ENCODE data around the gene PTCRA.
A peak's percentile ranks its signal among the peaks of the same experiment; 100 is the strongest.
"Not testable (repeated sequence)": the region's sequence is repeated elsewhere in the genome, so short reads cannot be mapped to it uniquely, and the experiment has no call there.

PTCRA gene

GRCh38 chr6:42942444-42942843 lies 26.6 kb downstream of the PTCRA start:
- DNase-seq, result no peak

- DNase-seq, result no peak
Observed at GRCh38 chr6:42947950-42948349, 32.1 kb downstream of the PTCRA start.

DNA sequence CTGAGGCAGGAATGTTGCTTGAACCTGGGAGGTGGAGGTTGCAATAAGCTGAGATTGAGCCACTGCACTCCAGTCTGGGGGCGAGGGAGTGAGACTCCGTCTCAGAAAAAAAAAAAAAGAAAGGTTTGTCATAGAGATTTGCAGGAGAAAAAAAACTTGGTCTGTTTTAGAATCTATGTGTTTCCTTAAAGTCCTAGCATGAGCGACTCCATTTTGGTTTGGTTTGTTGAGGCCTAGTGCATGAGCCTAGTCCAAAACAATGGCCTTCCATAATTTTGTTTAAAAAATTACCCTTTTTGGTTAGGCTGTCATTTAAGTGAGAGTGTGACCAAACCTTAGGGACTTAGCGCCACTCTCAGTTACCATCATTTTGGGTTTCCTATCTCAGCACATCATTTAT lies 36.5 kb downstream of the PTCRA start:
- DNase-seq, result no peak

GRCh38 chr6:42954405-42954804 lies 38.6 kb downstream of the PTCRA start:
- DNase-seq, result not testable (repeated sequence)

- DNase-seq, result no peak
Observed at GRCh38 chr6:42958125-42958524, 42.3 kb downstream of the PTCRA start.

GRCh38 chr6:42959917-42960242 lies 44.0 kb downstream of the PTCRA start:
- no peak for DNase-seq

DNA sequence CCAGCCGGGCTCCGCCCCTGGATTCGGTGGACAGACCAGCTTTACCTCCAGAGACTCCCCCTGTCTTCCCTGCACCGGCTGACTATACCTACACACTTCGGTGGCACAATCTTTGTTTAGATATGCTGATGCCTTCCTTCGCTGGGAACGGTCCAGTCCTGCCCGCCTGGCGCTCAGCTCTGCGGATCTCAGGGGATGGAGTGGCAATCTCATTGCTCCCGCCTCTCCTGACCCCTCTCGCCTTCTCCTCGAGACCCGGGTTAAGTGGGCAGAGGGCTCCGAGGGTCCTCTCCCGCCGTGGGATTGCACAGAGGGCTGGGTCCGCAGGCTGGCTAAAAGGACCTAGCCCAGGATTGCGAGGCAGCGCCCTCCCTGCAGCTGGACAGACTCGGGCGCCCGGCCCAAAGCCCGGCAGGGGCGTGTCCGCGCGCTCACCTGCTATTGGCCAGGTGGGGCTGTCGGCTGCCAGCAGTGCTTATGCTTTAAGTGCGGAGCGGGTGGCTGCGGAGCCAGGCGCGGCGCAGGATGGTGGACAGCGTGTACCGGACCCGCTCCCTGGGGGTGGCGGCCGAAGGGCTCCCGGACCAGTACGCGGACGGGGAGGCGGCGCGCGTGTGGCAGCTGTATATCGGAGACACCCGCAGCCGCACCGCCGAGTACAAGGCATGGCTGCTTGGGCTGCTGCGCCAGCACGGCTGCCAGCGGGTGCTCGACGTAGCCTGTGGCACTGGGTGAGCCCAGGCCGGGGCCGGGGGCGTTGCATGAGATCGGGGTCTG lies 44.6 kb downstream of the PTCRA start, which contains the start of gene GNMT:
Gene GNMT (plus strand): TSS at position 512 of the 777 bp plus-strand sequence. CDS start 14 bp downstream, at position 526.
- peak; percentile 55 for DNase-seq

DNA sequence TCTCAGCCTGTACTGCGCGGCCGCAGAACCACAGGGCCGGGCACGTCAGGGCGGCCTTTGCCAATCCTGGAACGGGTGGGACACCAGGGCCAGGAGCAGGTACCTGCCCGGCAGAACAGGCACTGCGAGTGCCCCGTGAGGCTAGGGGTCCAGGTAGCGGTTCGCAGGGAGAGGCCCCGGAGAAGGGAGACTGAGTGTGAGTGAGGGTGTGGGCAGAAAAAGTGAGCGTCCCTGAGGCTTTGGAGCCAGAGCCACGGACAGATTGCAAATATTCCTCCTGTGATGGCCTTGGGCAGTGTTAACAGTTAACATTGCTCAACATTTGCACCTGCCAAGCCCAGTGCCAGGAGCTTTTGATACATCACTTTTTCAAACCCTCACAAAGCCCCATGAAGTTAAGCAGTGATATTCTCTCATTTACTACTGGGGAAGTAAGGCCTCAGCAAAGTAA lies 45.2 kb downstream of the PTCRA start:
- DNase-seq, result no peak

- no peak for DNase-seq
Observed at GRCh38 chr6:42962096-42962495, 46.2 kb downstream of the PTCRA start.

DNA sequence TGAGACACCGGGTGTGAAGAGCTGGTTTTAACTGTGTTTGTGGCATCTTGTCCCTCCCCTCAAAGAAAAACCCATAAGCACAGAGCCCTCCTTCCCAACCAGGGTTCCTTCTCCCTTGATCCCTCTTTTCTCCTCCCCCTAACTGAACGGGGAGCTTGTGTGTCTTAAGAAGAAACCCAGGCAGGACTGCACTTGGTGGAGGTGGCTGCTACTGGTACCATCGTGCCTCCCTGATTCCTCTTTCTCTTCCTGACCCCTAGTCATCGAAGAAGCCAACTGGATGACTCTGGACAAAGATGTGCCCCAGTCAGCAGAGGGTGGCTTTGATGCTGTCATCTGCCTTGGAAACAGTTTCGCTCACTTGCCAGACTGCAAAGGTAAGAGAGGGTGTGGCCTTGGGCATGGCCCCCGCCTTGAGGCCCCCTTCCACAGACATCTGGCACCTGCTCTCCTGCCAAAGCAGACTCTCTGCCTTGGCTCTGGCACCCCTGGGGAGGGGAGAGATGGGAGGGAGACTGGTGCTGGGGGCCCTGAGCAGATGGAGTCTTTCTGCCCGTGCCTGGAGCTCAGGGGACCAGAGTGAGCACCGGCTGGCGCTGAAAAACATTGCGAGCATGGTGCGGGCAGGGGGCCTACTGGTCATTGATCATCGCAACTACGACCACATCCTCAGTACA lies 46.8 kb downstream of the PTCRA start:
- no peak for DNase-seq

DNA sequence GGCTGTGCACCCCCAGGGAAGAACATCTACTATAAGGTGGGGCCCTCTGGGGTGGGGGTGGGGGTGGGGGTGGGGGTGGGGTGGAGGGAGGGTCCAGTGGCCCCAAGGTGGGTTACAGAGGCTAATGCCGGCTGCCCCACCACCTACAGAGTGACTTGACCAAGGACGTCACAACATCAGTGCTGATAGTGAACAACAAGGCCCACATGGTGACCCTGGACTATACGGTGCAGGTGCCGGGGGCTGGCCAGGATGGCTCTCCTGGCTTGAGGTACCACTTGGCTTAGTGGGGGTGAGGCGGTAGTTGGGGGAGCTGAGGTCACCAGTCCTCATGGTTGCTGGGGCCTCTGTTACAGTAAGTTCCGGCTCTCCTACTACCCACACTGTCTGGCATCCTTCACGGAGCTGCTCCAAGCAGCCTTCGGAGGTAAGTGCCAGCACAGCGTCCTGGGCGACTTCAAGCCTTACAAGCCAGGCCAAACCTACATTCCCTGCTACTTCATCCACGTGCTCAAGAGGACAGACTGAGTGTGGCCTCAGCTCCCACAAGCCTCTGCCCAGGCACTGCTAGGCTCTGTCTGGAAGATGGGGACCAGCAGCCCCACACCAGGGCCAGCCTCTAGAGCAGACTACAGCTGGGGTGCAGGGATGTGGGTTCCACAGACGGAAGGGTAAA lies 47.5 kb downstream of the PTCRA start:
- DNase-seq, result no peak

GRCh38 chr6:42963855-42964605 lies 48.2 kb downstream of the PTCRA start:
- no peak for DNase-seq

GRCh38 chr6:42966571-42966970 lies 50.7 kb downstream of the PTCRA start:
- DNase-seq, result no peak

DNA sequence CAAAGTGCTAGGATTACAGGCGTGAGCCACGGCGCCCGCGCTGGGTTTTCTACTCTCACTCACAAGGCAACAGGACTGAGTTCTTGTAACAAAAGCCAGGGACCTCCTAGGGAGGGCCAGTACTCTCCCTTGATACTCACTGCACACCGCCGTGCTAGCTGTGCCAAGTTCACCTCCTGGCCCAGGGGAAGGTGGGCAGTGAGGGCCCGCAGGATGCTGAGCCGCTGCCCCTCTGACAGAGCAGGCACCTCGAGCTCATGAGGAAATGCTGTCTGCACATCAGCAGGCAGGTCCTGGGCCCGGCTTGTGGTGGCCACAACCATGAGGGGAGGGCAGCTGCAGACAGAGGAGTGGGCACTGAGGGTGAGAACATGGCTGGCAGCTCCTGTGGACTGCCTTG lies 51.4 kb downstream of the PTCRA start:
- DNase-seq, result no peak

GRCh38 chr6:42968126-42968701 lies 52.4 kb downstream of the PTCRA start:
- DNase-seq, result no peak

DNA sequence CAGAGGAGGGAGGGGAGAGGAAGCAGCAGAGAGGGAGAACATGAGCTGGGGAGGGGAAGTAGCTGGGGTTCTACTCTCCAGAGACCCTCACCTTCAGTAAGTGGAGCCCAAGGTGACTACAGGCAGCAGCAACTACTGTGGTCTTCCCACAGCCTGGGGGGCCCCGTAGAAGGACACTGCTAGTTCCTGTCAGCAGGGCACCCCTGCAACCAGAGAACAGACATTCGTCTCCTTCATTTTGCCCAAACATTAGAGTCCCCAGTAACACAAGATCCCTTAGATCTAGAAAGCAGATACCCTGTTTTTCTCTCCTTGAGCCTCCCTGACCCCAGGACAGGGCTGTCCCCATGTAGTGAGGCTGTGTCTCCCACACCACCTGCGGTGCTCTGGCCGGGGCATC lies 52.9 kb downstream of the PTCRA start:
- DNase-seq, result no peak

DNA sequence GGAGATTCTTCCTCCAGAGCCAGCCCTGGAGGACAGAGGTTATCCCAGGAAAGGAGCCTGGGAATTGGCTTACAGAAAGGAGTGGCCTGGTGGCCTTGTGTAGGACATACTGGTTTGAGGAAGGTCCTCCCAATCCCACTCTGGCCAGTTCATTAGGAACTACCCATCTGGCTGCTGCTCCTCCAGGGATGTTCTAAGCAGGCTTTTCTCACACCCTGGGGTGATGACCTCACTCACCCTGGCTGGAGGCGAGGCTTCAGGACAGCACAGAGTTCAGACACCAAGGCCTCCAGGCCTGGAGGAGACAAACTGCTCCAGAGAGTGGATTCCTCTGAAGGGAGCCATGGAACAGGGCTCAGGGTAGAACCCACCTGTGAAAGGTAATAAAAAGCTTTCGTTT lies 53.6 kb downstream of the PTCRA start:
- DNase-seq, result no peak

GRCh38 chr6:42969934-42970333 lies 54.1 kb downstream of the PTCRA start:
- DNase-seq, result no peak

GRCh38 chr6:42970871-42971612 lies 55.2 kb downstream of the PTCRA start:
- no peak for DNase-seq

DNA sequence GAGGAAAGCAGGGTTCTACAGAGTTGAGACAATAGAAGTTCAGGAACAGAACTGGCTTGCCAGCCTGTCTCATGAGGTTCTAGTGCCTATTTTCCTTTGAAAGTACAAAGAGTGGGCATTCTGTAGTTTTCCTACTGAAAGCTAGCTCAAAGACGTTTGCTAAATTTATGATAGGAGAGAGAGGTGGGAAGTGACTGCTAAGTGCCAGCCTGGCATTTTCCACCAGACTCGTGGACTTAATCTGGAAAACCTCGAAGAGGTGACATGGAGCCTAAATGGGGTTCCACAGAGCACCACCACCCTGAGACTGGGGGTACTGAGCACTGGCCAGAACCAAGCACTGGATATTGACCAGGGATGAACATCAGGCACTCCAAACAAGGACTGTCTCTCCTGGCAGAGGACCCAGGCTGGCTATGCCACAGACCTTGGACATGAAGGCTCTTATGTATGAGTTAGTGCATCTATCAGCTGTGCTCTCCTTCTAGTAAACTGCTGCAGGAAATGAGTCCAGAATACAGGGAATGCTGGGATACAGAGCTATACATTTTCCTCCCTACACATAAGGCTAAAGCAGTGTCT lies 56.0 kb downstream of the PTCRA start:
- no peak for DNase-seq

DNA sequence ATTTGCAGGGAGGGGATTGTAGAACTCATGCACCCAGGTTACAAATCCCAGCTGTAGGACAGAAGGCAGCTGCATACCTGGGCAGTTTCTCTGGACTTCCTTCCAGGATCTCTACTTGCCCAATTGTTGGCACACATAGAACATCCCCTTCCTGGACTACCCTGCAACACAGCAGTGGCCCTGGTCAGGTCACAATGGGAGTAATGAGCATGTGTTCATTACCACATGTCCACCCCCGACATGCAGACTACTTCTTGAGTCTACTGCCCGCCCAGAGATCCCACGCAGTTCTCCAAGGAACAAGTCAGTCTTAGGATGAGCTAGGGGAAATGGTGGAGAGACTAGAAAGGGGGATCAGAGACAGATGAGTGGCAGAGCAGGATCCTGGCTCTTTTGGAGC lies 58.1 kb downstream of the PTCRA start:
- no peak for DNase-seq
